NOMO-1 (cell line): ENCODE data around the gene TMIGD2.

ENCODE experiments used
- DNase-seq, 2 experiments: peaks; one replicate each; lab custom pipeline; 2025; ENCODE audit not compliant: unreplicated experiment in 2 of 2; lab: John Stamatoyannopoulos, UW

TMIGD2 gene

DNA sequence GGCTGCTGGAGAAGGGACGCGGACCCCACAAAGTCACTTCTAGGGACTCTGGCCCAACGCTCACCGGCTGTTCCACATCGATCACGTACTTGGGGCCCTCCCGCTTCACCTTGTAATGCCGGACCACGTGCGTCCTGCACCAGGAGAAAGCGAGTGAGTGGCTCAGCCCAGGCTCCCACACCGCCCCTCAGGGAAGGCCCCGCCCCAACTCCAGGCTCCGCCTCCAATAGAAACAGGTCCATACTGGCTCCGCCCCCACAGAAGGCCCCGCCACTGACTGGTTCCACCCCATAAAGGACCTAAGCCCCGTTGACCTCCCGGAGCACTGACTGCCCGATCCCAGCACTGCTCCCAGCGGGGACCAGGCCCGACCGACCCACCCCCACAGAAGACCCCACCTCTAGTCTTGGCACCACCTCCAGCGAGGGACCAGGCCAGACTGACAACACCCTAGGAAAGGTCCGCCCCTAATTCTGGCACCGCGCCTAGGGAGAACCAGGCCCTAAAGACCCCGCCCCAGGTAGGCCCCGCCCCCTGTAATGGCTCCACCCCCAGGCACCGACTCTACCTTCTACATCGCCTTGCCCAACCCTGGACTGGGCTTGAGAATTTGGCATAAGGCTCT is 25.2 kb upstream of the TMIGD2 start:
- peak; percentile 50 to 75 for DNase-seq

DNA sequence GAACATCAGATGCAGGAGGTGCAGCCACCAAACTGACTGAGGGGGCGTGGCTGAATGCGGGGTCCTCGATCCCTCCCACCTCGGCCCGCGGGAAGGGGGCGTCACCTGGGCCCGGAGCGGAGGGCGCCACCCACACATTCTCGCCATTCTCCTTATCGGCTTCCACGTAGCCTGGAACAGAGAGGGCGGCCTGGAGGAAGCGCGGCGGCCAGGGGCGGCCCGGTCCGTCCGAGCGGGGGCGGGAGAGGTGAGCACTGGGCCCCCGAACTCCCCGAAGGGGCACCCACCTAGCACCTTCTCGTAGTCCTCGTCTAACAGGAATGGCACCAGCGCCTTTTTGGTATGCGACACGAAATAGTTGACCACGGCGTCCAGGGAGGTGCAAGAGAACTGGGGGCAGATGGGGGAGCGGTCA is 24.7 kb upstream of the TMIGD2 start:
- no peak for DNase-seq

DNA sequence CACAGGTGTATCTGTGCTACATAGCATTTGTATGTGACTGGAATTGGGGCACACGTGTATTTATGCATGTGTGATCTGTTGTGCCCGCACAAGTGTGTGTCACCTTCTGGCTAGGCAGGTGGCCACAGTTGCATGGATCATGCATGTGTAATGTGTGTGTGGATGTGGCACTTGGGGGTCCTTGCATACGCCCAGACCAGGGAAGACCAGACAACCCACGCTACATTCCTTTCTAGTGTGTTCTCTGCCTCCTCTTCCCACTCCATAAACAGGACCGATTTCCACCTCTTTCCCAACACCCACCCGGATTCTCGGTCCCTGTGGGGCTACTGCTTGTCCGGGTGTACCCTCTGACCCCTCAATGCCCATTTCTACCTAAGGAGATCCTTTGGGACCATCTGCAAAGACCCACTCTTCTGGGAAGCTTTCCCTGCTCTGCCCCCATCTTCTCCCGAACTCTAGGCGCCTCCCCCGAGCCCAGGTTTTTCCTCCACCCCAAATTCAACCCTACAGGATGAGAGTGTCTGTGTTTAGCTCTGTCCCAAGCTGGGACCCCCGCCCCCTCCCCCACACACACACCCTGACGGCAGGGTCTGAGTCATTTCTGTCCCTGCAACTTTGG is 24.1 kb upstream of the TMIGD2 start:
- DNase-seq = no peak

DNA sequence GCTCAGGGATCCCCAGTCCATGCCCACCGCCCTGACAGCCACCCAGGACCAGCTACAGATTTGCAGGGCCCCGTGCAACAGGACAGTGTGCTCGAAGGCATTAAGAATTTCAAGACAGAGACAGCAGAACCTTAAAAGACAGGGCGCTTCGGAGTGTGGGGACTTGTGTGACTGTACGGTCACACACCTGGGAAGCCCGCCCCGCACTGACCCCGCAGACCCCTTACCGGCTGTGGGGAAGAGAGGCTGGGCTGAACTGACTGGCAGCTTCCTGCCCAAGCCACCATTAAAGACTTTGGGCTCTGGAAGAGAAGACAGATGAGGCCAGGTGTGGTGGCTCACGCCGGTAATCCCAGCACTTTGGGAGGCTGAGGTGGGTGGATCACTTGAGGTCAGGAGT is 22.0 kb upstream of the TMIGD2 start:
- no peak for DNase-seq

DNA sequence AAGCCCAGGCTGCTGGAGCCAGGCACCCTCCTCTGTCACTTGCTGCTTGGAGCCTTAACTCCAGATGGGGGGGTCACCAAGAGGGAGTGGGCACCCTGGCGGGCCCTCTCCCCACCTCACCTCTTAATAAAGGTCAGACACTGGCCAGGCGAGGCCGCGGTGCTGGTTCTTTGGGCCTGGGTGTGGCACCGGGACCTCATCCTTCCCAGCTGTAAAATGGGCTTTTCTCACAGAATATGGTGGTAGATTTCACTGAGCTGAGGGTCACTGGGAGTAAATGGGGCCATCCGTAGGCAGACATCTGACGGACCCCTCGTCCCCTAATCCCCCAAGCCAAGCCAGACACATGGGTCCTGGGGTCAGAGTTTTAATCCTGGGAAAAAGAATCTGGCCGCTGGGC is 21.5 kb upstream of the TMIGD2 start:
- DNase-seq = no peak

DNA sequence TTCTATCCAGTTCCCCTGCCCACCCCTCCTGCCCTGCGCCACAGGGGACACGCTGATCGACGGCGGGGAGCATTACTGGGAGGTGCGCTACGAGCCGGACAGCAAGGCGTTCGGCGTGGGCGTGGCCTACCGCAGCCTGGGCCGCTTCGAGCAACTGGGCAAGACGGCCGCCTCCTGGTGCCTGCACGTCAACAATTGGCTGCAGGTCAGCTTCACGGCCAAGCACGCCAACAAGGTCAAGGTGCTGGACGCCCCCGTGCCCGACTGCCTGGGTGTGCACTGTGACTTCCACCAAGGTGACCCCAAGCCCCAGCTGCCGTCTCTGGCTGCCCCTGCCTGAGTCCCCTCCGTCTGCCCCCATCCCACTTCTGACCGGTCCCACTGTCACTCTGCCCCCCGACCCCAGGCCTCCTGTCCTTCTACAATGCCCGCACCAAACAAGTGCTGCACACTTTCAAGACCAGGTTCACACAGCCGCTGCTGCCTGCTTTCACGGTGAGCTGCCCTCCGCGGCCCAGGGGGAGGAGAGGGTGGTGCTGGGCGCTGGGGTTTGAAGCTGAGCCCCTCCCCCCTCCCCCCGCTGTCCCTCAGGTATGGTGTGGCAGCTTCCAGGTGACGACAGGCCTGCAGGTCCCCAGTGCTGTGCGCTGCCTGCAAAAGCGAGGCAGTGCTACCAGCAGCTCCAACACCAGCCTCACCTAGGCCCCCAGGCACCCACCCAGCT is 20.9 kb upstream of the TMIGD2 start:
- DNase-seq = no peak

DNA sequence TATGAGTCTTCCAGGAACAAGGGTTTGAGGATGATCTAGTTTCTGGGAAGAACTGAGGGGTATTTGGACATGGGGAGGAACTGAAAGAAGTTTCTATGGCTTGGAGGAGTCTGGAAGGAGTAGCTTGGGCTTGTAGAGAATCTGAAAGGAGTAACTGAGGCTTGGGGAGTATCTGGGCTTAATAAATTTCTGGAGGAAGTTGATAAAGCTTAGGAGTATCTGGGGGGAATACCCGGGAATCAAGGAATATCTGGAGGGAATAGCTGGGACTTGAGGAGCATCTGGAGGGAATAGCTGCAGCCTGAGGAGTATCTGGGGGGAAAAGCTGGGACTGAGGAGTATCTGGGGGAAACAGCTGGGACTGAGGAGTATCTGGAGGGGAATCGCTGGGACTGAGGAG is 18.2 kb upstream of the TMIGD2 start:
- DNase-seq = no peak

DNA sequence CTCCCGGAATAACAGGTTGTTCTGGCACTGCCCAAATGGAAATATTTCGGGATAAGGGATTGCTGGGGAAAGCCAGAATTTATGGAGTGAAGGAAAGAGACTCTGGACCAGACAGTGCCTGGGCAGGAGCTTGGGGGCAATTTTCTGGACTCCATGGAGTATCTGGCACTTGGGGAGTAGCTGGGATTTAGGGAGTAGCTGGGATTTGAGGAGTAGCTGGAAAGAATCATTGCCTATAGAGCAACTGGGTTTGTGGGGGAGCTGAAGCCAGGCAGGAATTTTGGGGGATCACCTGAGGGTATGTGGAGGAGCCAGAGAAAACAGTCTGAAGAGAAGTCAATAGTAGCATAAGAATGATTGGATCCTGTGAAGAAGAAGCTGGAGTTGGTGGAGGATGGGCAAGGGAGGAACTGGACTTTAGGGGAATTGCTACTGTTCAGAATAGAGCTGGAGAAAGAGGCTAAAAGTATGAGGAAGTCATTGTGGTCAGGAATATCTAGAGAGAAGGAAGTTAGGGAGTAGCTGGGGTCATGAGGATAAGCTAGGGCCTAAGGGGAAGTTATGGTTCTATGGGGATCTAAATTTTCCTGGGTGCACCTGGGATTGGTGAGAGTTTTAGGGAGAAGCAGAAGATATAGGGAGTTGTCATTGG is 17.0 kb upstream of the TMIGD2 start:
- no peak for DNase-seq

DNA sequence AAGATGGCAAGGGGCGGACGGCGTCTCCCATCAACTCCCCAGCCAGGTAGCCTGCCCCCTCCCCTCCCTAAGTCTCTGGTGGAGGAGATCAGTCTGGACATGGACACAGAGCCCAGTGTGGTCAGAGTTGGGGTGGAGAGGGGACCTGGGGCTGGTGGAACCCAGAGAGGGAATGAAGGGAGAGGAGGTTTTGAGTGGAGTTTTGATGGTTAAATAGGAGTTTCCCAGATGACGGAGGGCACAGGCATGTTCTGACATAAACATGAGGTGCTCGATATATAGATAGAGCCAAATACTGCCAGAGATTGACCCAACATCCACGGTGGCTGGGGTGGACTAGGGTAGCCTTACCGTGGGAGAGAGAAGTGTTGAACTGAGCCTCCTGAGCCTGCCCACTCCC is 16.3 kb upstream of the TMIGD2 start:
- DNase-seq = no peak

DNA sequence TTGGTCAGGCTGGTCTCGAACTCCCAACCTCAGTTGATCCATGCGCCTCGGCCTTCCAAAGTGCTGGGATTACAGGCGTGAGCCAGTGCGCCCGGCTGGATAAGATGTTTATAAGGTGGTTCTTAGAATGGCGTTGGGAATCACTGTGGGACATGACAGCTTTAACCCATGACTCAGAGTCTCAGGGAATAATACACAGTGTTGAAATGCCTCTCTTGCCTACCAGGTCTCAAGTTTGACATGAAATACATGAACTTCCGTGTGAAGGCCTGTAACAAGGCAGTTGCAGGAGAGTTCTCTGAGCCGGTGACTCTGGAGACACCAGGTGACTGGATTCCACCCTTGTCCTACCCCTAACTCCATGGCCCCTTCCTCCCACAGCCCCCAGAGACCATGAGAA is 14.8 kb upstream of the TMIGD2 start:
- DNase-seq = no peak

DNA sequence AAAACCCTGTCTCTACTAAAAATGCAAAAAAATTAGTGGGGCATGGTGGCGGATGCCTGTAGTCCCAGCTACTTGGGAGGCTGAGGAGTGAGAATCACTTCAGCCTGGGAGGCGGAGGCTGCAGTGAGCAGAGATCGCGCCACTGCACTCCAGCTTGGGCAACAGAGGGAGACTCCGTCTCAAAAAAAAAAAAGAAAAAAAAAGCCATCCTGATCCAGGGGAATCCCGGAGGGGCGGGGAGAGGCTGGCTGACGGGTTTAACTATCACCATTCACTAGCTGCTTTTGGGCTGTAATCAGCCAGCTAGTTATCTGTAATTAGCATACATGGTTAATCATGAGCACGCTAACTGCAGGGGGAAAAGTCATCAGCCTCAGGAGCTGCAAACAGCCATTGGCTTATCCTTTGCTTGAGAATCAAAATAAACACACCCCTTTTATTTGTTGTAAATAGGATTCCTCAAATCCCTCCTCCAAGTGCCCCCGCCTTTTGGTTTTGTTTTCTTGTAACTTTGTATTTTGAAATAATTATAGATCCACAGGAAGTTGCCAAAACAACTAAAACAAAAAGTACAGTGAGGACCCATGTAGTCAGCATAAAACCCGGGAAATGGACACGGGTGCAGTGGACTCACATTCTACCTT is 11.8 kb upstream of the TMIGD2 start:
- DNase-seq = no peak

DNA sequence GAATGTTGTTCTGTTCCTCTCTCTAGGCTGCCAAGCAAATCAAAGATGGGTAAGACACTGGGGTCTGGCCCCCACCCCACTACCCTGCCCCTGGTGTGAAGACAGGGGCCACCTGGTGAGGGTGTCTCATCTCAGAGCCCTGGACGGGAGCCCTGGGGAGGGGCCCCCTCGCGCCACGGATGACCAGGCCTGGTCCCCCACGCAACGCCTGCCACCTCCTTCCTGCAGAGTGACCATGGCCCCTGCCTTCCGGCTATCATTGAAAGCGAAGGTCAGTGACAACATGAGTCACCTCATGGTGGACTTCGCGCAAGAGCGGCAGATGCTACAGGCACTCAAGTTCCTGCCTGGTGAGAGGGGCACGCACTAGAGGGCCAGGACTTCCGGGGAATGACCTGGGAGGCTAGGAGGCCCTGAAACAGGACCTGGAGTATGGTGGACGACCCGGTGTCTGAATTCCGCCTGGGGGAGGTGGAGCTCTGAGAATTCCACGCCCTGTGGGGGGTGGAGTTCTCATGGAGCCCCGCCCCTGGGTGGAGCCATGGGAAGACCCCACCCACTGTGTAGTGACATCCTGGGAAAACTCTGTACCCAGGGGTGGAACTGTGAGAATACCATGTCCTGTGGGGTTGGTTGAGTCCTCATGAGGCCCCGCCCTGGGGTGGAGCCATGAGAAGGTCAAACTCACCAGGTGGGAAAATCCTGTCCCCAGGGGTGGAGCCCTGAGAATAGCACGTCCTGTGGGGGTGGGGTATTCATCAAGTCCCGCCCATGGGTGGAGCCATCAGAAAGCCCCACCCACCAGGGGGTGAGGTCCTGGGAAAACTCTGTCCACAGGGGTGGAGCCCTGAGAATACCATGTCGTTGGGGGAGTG is 8.3 kb upstream of the TMIGD2 start:
- no peak for DNase-seq

DNA sequence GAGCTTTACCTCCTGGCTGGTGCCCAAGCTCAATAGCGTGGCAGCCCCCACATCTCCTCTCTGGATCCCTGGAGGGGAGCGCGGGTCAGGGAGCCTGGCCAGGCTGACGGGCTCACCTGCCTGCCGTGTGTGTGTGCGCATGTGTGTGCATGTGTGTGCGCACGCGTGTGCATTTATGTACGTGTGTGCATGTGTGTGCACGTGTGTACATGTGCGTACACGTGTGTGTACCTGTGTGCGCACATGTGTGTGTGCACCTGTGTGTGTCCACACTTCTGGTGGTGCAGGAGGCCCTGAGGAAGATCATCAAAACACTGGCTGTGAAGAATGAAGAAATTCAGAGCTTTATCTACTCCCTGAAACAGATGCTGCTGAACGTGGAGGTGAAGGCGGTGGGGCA is 3.5 kb upstream of the TMIGD2 start:
- DNase-seq = no peak

DNA sequence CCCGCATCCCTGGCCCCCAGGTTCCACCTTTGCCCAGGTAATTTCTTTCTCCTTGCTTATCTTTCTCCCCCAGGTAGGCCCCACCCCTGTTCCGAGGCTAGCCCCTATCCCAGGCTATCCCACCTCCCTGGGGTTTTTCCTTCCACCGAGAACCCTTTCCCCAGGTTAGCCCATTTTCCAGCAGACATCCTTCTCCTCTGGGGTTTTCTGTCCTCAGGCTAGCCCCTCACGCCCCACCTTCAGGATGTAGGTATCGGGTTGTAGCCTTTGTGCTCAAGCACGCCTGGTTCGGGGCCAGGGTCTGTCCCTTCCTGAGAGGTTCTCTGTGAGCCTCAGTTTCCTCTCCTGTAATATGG is 3.0 kb upstream of the TMIGD2 start:
- no peak for DNase-seq

DNA sequence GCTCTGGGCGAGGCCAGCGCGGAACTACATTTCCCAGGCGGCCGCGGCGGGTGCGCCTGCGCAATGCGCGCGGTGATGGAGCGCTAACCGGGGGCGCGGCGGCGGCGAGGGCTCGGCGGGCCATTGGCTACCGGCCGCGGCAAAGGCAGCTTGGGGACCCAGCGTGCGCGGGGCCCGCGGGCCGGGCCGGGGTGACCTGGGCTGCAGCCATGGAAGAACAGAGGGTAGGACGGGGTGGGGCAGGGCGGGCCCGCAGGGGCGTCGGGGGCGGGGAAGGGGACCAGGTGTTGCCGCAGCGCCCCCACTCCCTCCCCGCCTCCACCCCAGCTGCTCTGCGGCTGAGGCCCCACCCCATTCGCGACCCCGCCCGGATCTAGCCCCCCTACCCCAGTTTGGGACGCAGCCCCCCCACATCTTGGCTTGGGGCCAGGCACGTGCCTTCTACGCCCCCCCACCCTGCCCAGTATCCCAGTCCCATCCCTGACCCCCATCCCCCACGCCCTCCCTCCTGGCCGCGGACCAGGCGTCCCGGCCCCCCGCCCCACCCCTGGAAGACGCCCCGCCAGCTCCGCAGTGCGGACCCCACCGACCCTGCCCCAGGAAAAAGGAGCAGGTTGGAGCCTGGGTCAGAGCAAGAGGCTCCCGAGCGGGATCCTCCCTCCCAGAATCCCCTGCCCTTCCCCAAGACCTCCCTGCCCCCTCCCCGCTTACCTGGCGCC is 2.5 kb upstream of the TMIGD2 start, which contains the start of gene FSD1:
Gene FSD1, plus strand, starts transcription at position 61 of the 719 bp plus-strand sequence. Its CDS starts 149 bp downstream, at position 210.
- DNase-seq = peak; percentile 20 to 41

DNA sequence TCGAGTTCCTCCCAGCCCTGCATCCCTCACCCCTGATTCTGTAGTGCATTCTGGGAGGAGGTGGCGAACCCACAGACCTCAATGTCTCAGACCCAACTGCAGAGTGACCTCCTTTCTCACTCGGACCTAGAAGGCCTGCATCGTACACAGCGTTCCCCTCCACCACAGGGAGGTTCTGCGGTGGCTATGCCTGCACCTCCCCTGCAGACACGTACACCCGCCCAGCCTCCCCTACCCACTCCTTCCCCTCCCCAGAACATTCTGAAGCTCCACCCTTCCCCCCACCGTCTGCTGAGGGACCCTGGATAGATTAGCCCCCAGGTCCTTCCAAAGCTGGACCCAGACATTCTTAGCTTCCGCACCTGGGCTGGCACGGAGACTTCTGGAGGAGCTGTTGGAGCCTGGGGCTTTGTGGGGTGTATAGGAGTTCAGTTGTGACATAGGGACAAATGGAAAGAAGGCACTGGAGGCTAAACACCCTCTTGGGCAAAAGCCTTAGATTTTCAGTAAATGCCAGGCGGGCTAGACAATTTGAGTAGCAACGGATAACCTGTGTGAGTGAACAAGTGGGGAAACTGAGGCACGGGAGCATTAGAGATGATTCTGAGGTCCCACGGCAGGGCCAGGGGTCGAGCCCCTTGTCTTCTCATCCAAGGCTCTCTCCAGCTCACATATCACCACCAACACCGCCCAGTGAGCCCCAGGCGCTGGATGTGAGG is 1.8 kb upstream of the TMIGD2 start:
- no peak for DNase-seq

DNA sequence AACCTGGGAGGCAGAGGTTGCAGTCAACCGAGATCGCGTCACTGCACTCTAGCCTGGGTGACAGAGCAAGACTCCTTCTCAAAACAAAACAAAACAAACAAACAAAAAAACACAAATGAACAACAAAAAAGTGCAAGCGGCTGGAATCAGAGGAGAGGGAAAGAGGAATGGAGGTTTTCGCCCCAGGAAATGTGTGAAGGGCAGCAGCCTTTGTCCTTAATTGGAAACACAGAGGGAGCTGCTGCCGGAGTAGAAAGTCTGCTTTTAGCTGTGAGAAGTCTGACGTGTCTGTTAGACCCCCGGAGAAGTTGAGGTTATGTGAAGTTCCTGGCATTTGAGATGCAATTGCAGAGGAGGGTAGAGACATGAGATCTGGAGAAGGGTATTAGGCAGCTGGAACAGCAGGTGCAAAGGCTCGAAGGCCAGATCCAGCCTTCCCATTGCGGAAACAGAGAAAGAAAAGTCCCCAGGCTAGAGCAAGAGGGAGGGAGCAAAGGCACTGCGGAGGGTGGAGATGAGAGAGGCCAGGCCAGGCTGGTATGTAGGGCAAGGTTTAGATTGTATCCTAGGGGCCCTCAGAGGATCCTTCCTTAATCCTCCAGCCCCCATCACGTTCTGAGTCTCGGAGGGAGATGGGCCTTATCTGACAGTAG is 473 bp downstream of the TMIGD2 start:
- no peak for DNase-seq

DNA sequence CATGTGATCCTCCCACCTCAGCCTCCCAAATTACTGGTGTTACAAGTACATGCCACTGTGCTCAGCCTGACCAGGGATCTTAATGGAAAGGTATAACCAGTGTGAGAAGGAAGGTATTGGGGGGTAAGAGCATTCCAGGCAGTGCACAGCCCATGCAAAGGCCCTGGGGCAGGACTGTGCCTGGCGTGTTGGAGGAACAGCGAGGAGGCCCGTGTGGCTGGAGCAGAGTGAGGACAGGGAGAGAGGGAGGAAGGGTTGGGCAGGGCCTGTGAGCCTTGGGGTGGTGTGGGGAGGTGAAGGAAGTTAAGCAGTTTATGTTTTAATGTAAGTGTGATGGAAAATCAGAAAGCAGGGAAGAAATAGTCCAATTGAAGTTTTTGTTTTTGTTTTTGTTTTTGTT is 1.6 kb downstream of the TMIGD2 start:
- DNase-seq = no peak
